CD4-positive, CD25-positive, alpha-beta regulatory T cell (primary cell): ENCODE data around the gene IKZF1. TPM values are rescaled to one million over a fixed set of nuclear protein-coding genes. Genes with fewer than 3 reads are reported as not detected.
A peak's percentile ranks its signal among the peaks of the same experiment; 100 is the strongest.

Experiments used
- ATAC-seq, 2 donors: fragments of 150-1000 bp; cut with Tn5 transposase; one replicate each; pipeline ENCODE4 v1.10.0; 2021; ENCODE audit warnings: low read depth in 2 of 2, moderate number of reproducible peaks in 2 of 2, moderate library complexity in 1 of 2
- DNase-seq, 3 donors: peaks; one replicate each; pipeline versions ENCODE4 v3.0.0 to v3.0.0-alpha.2; 2012 to 2022; ENCODE audit warnings: mixed read lengths in 1 of 3
- H3K27ac ChIP-seq: one replicate; pipeline ENCODE4 v1.7.0; 2013; ENCODE audit warnings: mild to moderate bottlenecking, low read length; ENCODE audit not compliant: insufficient read depth, poor library complexity, severe bottlenecking
- H3K27me3 ChIP-seq: one replicate; pipeline ENCODE4 v1.7.0; 2013; ENCODE audit warnings: low read length; ENCODE audit not compliant: control insufficient read depth, insufficient read depth
- H3K36me3 ChIP-seq: one replicate; pipeline ENCODE4 v1.7.0; 2013; ENCODE audit warnings: mild to moderate bottlenecking, low read length, moderate library complexity; ENCODE audit not compliant: control insufficient read depth, insufficient read depth
- H3K4me1 ChIP-seq: 2 replicates; pipeline ENCODE4 v1.7.0; 2013; ENCODE audit warnings: mild to moderate bottlenecking, low read length; ENCODE audit not compliant: insufficient read depth, control insufficient read depth, poor library complexity, severe bottlenecking
- H3K4me3 ChIP-seq: one replicate; pipeline ENCODE4 v1.7.0; 2013; ENCODE audit warnings: low read depth, mild to moderate bottlenecking, low read length, moderate library complexity
- H3K9me3 ChIP-seq, 2 experiments: 1 replicate in 1 of 2; 2 replicates in 1 of 2; pipeline ENCODE4 v1.7.0; 2013; ENCODE audit warnings: low read length in 2 of 2, mild to moderate bottlenecking in 1 of 2, moderate library complexity in 1 of 2; ENCODE audit not compliant: control insufficient read depth in 2 of 2
- H3K27ac Mint-ChIP-seq, 3 donors: one replicate each; pipeline ENCODE4 v1.8.0; 2020 to 2022; ENCODE audit warnings: mild to moderate bottlenecking in 3 of 3, mixed read lengths in 3 of 3, moderate library complexity in 2 of 3
- H3K27me3 Mint-ChIP-seq: one replicate; pipeline ENCODE4 v1.8.0; 2022; ENCODE audit warnings: mild to moderate bottlenecking, mixed read lengths
- H3K36me3 Mint-ChIP-seq: one replicate; pipeline ENCODE4 v1.8.0; 2020; ENCODE audit warnings: mixed read lengths
- H3K4me1 Mint-ChIP-seq, 4 donors: one replicate each; pipeline ENCODE4 v1.8.0; 2020 to 2022; ENCODE audit warnings: mixed read lengths in 4 of 4, mild to moderate bottlenecking in 1 of 4
- H3K4me3 Mint-ChIP-seq, 4 donors: one replicate each; pipeline ENCODE4 v1.8.0; 2020 to 2022; ENCODE audit warnings: mild to moderate bottlenecking in 4 of 4, mixed read lengths in 4 of 4, moderate library complexity in 3 of 4
- H3K9me3 Mint-ChIP-seq, 7 donors: one replicate each; pipeline ENCODE4 v1.8.0; 2020 to 2022; ENCODE audit warnings: mixed read lengths in 7 of 7, mild to moderate bottlenecking in 3 of 7, moderate library complexity in 2 of 7
- polyA plus RNA-seq, 4 donors: library from polyadenylated mRNA; unstranded; fragments of 300-500 nt; fragmentation: Illumina TruSeq; gene quantifications; one replicate each; pipeline ENCODE4 v1.2.3, GENCODE V29; 2021
- total RNA-seq: library from RNA; stranded (reverse); gene quantifications from one replicate; pipeline ENCODE4 v1.2.3, GENCODE V29; 2022

The IKZF1 gene
- total RNA-seq (376 TPM), polyA plus RNA-seq (100 to 1,000 TPM; 153 to 176 (median 164) TPM)

DNA sequence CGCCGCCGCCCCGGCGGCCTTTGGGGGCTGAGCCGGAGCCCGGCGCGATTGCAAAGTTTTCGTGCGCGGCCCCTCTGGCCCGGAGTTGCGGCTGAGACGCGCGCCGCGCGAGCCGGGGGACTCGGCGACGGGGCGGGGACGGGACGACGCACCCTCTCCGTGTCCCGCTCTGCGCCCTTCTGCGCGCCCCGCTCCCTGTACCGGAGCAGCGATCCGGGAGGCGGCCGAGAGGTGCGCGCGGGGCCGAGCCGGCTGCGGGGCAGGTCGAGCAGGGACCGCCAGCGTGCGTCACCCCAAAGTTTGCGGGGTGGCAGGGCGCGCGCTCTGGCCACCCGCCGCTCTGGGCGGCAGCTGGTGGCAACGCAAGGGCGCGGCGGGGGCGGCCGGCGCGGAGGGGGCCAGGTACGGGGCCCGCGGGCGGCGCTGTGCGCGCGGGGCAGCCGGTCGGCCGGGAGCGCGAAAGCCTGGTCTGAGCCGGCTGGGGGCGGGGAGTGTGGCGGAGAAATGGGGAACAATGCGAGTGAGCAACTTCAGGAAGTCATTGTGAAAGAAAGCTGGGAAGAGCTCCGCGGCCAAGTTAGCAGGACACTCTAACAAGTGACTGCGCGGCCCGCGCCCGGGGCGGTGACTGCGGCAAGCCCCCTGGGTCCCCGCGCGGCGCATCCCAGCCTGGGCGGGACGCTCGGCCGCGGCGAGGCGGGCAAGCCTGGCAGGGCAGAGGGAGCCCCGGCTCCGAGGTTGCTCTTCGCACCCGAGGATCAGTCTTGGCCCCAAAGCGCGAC, at the start of gene IKZF1:
Gene IKZF1, plus strand, starts transcription at position 588 of the 782 bp plus-strand sequence. CDS start 14,346 bp downstream, outside the sequence.
- H3K27ac ChIP-seq: peak within 1 kb of the TSS; percentile 96
- no peaks in the 10 kb centered on the region for H3K27me3 Mint-ChIP-seq
- no peaks in the 10 kb centered on the region for H3K9me3 ChIP-seq
- DNase-seq: peak; percentile 44 to 64 (median 60)
- H3K4me3 ChIP-seq: peak within 1 kb of the TSS; percentile 100
- ATAC-seq: peak; percentile 25 to 30
- peaks cover 4% of the 10 kb centered on the region for H3K36me3 ChIP-seq
- peak within 1 kb of the TSS; percentile 88 to 99 (median 93) for H3K4me3 Mint-ChIP-seq
- H3K36me3 Mint-ChIP-seq: peaks cover 22% of the 10 kb centered on the region
- H3K27ac Mint-ChIP-seq: peak within 1 kb of the TSS; percentile 92 to 100 (median 97)
- H3K27me3 ChIP-seq: no peaks in the 10 kb centered on the region
- H3K9me3 Mint-ChIP-seq: no peaks in the 10 kb centered on the region
- peaks cover 4 to 51% (median 25%) of the 10 kb centered on the region in 4 donors for H3K4me1 Mint-ChIP-seq
- H3K4me1 ChIP-seq: peaks cover 26% of the 10 kb centered on the region

DNA sequence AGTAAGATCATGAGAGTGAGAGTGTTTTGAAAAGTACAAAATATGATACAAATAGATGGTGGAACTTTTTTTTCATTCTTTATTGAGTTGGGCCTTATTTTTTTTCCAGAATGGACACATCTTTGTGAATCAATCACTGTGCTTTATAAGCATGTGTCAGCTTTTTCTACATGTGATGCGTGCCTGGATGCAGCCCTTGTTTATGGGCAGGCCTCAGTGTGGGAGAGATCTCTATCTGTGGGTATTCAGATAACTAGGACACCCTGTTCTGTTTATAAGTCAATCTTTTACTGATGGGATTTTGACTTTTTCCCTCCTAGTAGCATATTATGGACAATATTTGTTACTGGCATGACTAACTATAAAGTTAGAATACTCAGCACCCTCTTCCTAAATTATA, 42.9 kb upstream of the IKZF1 start:
- peaks cover 0 to 4% (median 0%) of the 10 kb centered on the region in 7 donors for H3K9me3 Mint-ChIP-seq
- H3K36me3 ChIP-seq: no peaks in the 10 kb centered on the region
- H3K27ac Mint-ChIP-seq: peak overlapping the region; percentile 83 to 99 (median 89)
- H3K36me3 Mint-ChIP-seq: no peaks in the 10 kb centered on the region
- no peaks in the 10 kb centered on the region for H3K27me3 ChIP-seq
- H3K4me1 ChIP-seq: peaks cover 72% of the 10 kb centered on the region
- no peaks in the 10 kb centered on the region for H3K27me3 Mint-ChIP-seq
- H3K4me1 Mint-ChIP-seq: peaks cover 65 to 85% (median 74%) of the 10 kb centered on the region in 4 donors
- no peaks in the 10 kb centered on the region for H3K9me3 ChIP-seq
- peak overlapping the region; percentile 83 for H3K27ac ChIP-seq
- ATAC-seq (no peak), DNase-seq (peak in 1 of 3 donors; percentile 35)
- H3K4me3 Mint-ChIP-seq: peak overlapping the region; percentile 62 to 83 (median 72)
- H3K4me3 ChIP-seq: peak overlapping the region; percentile 73

DNA sequence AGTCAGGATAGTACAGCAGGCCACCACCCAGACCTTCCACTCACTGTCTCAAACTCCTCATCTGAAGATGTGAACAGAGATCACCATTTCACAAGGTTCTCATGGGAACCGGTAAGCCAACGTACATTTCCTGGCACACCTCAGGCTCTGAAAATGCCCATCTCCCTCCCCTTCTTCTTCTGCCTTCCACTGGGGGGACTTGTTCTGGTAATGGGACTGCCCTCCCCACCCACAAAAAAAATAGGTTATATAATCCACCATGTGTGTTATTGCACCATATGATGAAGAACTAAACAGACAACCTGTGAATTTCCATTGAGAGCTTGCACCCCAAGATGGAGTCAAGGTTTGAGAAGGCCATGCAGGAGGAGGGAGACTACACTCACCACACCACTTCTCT, 42.1 kb upstream of the IKZF1 start:
- no peaks in the 10 kb centered on the region for H3K27me3 Mint-ChIP-seq
- H3K9me3 ChIP-seq: no peaks in the 10 kb centered on the region
- peak overlapping the region; percentile 83 to 99 (median 89) for H3K27ac Mint-ChIP-seq
- ATAC-seq (no peak), DNase-seq (peak in 1 of 3 donors; percentile 34)
- peaks cover 81% of the 10 kb centered on the region for H3K4me1 ChIP-seq
- peaks cover 0 to 4% (median 0%) of the 10 kb centered on the region in 7 donors for H3K9me3 Mint-ChIP-seq
- no peaks in the 10 kb centered on the region for H3K36me3 ChIP-seq
- H3K4me3 Mint-ChIP-seq: peak overlapping the region in 3 of 4 donors; percentile 71 to 83 (median 72)
- no peaks in the 10 kb centered on the region for H3K27me3 ChIP-seq
- peak overlapping the region; percentile 73 for H3K4me3 ChIP-seq
- H3K36me3 Mint-ChIP-seq: no peaks in the 10 kb centered on the region
- peaks cover 70 to 91% (median 80%) of the 10 kb centered on the region in 4 donors for H3K4me1 Mint-ChIP-seq
- H3K27ac ChIP-seq: peak overlapping the region; percentile 83

DNA sequence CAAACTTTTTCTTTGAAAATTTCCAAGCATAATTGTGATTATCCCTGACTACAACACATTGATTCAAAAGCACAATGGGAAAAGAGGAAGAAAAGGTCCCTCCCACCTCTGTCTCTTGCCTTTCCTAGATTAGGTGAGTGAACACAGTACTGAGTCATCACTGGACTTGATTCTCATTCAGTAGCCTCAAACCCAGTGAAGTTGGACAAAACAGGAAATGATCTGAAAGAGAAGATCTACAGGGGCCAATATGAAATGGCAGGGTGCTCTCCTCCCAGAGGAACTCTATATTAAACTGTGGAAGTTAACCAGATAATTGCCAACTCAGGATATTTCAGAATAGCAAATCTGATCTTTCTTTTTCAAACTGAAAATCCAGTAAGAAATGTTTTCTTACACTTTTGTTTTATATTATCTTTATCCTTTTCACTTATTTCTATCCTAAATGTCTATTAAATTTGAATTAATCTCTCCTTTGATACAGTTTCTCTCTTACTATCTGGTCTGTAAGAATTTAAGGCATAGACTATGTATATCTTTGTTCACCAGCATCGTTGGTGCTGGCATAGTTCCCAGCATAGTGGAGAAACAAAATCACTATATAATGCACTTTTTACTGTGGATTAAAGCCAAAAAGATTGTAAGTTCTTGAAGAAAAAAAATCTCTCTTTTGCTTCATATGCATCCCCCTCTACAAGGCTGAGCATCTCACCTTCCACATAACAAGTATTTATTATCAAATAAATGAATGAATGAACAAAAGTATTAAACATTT, 41.4 kb upstream of the IKZF1 start:
- Mint-ChIP-seq H3K4me3 (peak overlapping the region in 3 of 4 donors; percentile 71 to 83 (median 72)), H3K9me3 (peaks cover 0 to 4% (median 0%) of the 10 kb centered on the region in 7 donors), H3K4me1 (peaks cover 67 to 93% (median 84%) of the 10 kb centered on the region in 4 donors), H3K27ac (peak overlapping the region; percentile 83 to 99 (median 97)), H3K36me3 (no peaks in the 10 kb centered on the region), H3K27me3 (no peaks in the 10 kb centered on the region)
- peak overlapping the region; percentile 83 for H3K27ac ChIP-seq
- H3K27me3 ChIP-seq: no peaks in the 10 kb centered on the region
- ATAC-seq (peak in 1 of 2 donors; percentile 19), DNase-seq (peak in 1 of 3 donors; percentile 81)
- H3K4me3 ChIP-seq: peak overlapping the region; percentile 73
- H3K4me1 ChIP-seq: peaks cover 88% of the 10 kb centered on the region
- H3K9me3 ChIP-seq: no peaks in the 10 kb centered on the region
- H3K36me3 ChIP-seq: no peaks in the 10 kb centered on the region

DNA sequence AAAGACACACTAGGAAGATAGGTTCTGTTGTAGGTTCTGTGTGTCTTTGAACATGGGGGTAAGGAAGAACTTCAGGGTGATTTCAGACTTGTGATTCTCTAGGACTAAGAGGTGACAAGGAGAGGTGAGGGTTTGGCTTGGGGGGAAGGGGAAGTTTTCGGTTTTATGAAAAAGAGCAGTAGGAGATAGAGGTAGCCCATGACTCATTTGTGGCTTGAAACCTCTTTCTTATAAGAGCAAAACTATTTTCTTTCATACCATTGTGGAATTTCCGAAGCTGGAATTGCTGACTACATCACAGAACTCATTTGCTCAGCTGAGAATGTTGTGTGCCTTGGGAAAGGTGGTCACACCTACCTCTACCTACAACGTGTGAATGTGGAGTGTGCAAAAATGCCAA, 39.6 kb upstream of the IKZF1 start:
- H3K27me3 Mint-ChIP-seq: no peaks in the 10 kb centered on the region
- H3K9me3 Mint-ChIP-seq: peaks cover 0 to 4% (median 0%) of the 10 kb centered on the region in 7 donors

DNA sequence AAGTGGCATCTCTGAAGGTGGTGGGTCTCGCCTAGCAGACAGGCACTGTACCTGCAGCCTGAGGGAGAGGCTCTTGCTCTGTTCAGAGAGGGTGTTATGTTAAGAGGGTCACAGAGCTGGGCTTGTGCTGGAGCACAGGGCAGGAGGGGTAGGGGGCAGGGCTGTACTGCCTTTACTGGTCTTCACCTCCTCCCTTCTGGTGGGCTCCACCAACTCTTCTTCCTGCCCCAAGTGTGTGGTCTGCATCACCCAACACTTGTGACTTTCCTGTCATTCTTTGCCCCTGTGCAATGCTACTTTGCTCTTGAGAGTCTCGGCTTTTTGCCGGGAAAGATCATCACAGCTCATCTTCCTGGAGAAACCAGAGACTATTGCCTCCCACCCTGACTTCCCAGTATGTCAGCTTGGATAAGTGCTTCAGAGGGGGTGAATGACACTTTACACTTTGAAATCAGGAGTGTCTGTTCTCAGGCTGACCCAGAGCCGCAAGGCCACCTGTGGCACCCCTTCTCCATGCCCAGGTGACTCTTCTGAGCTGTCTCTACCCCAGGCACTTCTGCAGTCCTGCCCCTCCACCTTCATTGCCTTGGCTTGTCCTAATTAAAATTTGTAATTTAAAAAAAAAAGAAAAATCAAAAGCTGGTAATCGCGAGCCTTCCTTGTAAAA, 38.4 kb upstream of the IKZF1 start:
- peaks cover 99% of the 10 kb centered on the region for H3K4me1 ChIP-seq
- Mint-ChIP-seq H3K4me3 (peak overlapping the region; percentile 80 to 86 (median 82)), H3K36me3 (no peaks in the 10 kb centered on the region), H3K27ac (peak overlapping the region; percentile 83 to 99 (median 97)), H3K27me3 (no peaks in the 10 kb centered on the region), H3K4me1 (peaks cover 56 to 98% (median 91%) of the 10 kb centered on the region in 4 donors), H3K9me3 (peaks cover 0 to 6% (median 3%) of the 10 kb centered on the region in 7 donors)
- peak overlapping the region; percentile 72 for H3K4me3 ChIP-seq
- no peaks in the 10 kb centered on the region for H3K9me3 ChIP-seq
- H3K27me3 ChIP-seq: no peaks in the 10 kb centered on the region
- no peaks in the 10 kb centered on the region for H3K36me3 ChIP-seq
- peak overlapping the region; percentile 83 for H3K27ac ChIP-seq
- DNase-seq: peak in 1 of 3 donors; percentile 47
- ATAC-seq: no peak

More for the DNA sequence above, 39.6 kb upstream of the IKZF1 start:
- Mint-ChIP-seq H3K36me3 (no peaks in the 10 kb centered on the region), H3K4me1 (peaks cover 60 to 99% (median 93%) of the 10 kb centered on the region in 4 donors), H3K4me3 (peak overlapping the region in 3 of 4 donors; percentile 59 to 86 (median 83)), H3K27ac (peak overlapping the region; percentile 83 to 99 (median 97))
- ATAC-seq: peak in 1 of 2 donors; percentile 18
- H3K27me3 ChIP-seq: no peaks in the 10 kb centered on the region
- H3K4me3 ChIP-seq: peak overlapping the region; percentile 72
- H3K4me1 ChIP-seq: peaks cover 100% of the 10 kb centered on the region
- peak in 2 of 3 donors; percentile 20 to 65 for DNase-seq
- H3K9me3 ChIP-seq: no peaks in the 10 kb centered on the region
- H3K36me3 ChIP-seq: no peaks in the 10 kb centered on the region
- peak overlapping the region; percentile 83 for H3K27ac ChIP-seq
